Measurements from ENCODE around the gene AMPH.
A peak's percentile ranks its signal among the peaks of the same experiment; 100 is the strongest.
"Not testable (repeated sequence)": the region's sequence is repeated elsewhere in the genome, so short reads cannot be mapped to it uniquely, and the experiment has no call there.

Gene AMPH

DNA sequence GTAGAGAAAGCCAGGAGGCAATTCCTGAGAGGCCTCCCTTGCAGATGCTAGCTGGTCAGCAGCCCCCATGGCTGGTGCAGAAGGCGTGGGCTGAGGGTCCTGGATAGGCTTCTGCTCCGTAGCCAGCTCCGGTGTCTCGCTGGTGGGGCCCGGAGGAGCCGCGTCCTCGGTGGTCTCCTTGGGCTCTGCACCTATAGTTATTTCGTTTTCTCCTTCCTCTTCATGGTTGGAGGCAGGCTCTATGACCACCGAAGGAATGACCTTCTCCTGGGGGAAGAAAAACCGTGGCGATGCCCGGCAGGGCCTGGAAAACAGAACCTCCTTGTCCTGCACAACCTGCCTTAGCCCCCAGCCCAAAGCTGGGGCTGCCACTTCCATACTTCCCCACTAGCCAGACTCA lies 239.4 kb downstream of the AMPH start:
- DNase-seq: no peak

DNA sequence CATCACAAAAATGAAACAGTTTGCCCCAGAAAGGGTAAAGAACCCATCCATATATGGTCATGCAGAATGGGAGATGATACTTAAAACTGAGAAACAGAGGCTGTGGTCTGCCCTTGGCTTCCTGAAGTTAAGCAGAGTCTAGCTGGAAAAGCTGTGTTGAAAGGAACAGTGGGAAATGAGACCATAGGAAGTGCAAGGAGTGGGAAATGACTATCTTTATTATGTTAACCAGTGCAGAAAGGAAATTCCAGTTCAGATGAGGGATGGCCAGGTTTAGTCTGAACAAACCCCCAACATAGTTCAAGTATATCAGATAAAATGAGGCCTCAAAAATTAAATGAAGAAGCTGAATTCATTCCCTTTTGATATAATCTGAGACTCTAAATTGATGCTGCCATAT lies 245.5 kb downstream of the AMPH start:
- no peak for DNase-seq

DNA sequence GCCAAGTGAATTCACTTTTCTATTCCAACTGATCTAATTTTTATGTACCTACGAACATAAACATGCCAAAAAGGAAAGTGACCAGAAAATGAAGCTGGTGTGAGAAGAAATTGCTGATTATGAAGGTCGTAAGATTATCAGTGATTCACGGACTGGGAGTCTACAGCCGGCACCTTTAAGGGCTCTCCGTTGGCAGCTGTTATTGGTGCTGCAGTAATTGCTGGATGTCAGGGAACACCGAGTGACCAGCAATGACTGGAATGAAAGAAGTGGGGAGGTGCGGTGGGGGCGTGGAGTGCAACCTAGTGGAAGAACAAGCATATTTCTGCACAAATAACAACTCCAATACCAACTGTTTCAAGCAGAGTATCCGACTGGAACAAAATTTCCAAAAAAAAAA lies 247.9 kb downstream of the AMPH start:
- DNase-seq: no peak

DNA sequence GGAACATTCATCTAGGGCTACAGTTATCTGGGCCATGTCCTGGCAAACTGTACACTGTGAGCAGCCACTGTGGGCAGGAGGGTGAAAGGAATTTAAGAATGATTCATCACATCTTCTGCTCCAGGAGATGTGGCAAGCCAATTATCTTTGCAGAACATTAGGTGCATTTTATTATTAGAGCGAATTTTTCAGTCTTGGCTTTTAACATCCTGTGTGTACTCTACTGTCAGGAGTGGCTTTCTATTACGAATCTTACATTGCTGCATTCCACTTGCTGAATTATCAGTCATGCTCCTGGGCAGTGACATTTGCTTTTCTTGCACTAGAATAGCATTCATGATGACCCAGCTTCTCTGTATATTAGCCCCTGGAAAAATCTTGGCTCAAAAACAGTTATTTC lies 248.5 kb downstream of the AMPH start:
- DNase-seq: no peak

DNA sequence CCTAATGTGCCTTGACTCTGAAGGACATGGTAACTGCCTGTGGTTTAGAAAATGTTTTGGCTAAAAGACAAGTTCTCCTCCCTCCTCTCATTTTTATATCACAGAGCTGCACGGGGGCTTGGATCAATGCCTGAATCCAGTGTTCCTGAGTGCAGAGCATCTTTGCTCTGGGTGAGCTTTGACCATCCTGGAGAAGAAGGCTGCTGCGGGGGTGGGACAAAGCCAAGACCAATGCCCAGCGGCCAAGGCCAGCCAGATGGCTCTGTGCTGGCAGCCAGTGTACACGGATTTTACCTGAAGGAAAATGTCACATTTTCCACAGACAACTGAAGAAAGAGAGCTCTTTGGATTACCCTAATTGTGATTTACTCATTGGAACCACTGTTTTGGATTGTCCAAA lies 255.7 kb downstream of the AMPH start:
- no peak for DNase-seq

DNA sequence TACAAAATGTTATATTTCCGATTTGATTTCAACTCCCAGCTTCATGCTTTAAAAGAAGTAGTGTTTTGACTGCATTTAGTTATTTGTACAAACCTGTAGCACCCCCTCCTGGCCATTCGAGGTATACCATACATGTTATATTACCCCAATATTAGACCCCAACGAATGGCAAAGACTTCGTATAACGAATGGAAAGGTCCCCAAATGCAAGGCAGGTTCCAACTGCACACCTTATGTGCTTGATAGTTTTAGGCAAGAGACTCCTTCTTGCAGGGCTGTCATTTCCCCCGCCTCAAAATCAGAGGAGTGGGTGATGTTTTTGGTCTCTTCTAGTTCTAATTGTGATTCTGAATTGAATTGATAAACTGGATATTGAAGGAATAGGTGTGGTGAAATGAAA lies 256.7 kb downstream of the AMPH start:
- peak in 1 of 2 experiments; percentile 39 for DNase-seq

DNA sequence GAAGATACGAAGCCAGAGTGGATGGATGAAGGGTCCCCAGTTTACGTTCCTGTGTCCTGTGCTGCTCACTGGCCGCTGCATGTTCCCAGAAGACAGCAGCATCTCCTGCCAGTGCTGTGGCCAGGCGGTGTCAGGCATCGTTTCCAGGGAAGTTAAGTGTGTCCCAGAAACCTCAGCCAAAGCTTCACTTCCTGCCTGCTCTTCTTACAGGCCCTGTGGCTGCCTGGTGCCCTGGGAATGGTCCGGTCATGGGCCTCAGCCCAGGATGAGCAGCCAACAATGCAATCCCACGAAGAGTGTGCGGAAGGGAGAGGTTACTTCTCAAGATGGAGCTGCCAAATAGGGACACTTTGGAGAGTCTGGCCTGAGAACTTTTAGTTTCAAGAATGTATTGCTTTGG lies 258.0 kb downstream of the AMPH start:
- no peak for DNase-seq

DNA sequence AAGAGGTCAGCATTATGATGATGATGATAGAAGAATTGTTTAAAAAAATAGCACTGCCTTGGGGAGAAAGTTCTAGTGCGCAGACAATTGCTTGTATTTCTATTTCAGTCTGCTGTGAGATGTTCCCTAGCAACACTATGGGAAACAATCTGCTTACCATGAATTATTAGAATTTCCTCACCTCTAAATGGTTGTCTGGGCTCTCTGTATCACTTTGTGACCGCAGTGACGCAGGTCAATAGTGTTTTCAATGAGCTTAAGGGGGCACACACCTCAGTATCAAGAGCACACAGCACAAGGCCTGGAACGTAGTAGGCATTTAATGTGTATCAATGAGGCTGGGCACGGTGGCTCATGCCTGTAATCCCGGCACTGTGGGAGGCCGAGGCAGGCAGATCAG lies 258.9 kb downstream of the AMPH start:
- no peak for DNase-seq

DNA sequence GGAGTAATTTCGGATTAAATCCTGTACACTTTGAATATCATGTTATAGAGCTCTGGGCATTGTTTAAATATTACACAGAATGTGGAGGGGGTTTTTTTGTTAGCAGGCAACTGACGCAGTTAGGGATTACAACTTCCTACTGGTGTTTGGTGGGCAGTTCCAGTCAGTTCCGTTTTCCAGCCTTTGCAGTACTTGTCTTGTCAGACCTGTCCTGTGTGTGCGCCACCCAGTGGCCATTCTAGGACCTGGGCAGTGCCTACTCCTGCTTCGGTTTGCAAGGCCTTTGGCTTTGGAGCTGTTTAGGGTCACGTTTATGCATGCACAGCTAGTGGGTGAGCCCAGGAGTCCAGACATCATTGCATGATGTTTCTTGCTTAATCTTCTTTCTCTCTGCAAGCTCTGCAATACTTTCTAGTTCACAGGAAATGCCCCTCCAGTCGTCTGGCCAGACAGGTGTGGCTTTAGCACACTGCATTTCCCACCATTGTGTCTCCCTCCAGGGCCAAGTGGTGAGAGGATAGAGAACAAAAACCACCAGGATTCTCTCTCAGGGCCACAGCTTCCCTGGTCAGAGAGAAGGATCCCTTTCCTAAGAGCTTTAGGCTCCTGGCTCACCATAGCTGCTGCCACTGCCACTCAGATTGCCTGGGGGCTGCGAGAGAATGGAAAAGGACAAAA lies 261.2 kb downstream of the AMPH start:
- DNase-seq: peak; percentile 46 to 79

DNA sequence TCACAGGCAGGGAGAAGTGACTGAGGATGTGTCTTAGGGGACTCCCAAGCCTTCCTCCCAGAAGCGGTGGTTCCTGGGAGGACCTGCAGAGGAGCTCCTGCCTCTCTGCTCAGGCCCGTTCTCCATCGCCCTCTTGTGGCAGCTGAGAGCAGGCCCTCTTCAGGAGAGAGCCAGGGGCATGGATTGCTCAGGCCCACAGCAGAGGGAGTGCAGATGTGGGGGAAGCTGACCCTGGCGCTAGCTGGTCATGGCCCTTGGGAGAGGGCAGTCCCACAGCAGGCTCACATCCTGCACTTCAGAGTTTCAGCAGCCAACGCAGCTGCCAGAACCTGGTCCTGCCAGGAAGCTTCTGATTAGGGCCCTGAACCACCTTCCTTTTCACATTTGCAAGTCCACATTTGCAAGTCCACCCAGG lies 263.0 kb downstream of the AMPH start:
- peak; percentile 17 to 71 for DNase-seq

DNA sequence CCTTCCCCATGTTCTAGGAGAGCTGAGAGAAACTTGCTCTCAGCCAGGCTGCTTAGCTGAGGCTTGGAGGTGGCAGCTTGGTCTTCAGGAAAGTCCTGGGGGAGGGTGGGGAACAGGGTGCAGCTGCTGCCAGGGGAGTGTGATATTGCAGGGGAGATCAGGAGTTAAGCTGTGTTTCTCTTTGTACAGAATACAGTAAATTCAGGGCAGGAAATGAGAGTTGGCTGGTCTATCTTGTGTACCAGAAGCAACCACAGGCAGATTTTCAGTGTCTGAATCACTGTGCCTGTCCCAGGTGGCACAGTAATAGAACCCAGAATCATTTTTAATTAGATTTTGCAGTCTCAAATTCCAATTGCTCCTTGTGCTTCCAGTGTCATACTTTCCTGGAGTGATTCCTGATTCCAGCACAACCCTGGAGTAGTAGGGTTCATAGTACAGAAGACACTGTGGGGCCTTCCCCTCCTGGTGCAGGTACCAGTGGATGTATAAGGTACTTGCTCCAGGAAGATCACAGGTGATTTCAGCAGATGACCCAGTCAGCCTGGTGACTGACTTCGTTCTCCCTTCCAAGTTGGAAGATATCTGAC lies 263.8 kb downstream of the AMPH start:
- DNase-seq: no peak

DNA sequence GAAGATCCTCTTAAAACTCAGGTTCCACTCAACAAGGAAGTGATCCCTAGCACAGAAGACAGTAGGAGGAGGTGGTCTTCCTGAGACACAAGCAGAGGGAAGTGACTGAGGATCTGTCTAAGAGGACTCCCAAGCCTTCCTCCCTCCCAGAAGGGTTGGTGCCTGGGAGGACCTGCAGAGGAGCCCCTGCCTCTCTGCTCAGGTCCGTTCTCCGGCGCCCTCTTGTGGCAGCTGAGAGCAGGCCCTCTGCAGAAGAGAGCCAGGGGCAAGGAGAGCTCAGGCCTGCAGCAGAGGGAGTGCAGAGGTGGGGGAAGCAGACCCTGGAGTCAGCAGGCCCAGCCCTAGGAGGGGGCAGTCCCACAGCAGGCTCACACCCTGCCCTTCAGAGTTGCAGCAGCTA lies 267.8 kb downstream of the AMPH start:
- peak; percentile 13 to 27 for DNase-seq

DNA sequence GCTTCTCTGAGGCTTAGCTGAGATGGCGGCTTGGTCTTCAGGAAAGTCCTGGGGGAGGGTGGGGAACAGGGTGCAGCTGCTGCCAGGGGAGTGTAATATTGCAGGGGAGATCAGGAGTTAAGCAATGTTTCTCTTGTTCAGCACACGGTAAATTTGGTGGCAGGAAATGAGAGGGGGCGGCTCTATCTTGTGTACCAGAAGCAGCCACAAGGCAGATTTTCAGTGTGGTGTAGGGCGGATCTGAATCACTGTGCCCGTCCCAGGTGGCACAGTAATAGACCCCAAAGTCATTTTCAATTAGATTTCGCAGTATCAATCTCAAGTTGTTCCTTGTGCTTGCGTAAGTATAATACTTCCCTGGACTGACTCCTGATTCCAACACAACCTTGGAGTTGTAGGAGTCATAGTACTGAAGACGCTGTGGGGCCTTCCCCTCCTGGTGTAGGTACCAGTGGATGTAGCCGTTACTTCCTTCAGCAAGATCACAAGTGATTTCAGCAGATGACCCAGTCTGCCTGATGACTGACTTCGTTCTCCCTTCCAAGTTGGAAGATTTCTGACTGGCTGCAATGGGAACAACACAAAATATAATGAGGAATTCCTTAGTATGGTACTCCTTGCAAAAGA lies 268.4 kb downstream of the AMPH start:
- DNase-seq: not testable (repeated sequence)

DNA sequence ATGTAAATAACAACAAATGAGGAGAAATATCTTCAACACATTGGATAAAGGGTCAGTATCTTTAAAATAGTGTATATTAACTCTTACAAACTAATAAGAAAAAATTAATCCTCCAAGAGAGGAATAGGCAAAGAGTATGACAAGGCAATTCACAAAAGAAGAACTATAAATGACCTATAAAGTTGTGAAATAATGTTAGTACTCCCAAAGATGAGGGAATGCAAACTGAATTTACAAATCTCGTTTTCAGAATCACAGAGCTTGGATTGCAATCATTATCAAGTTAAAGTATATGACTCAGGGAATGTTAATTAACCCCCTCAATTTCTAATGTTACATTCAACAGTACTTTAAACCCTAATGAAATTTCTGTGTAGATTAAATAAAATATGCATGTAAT lies 270.4 kb downstream of the AMPH start:
- DNase-seq: no peak

DNA sequence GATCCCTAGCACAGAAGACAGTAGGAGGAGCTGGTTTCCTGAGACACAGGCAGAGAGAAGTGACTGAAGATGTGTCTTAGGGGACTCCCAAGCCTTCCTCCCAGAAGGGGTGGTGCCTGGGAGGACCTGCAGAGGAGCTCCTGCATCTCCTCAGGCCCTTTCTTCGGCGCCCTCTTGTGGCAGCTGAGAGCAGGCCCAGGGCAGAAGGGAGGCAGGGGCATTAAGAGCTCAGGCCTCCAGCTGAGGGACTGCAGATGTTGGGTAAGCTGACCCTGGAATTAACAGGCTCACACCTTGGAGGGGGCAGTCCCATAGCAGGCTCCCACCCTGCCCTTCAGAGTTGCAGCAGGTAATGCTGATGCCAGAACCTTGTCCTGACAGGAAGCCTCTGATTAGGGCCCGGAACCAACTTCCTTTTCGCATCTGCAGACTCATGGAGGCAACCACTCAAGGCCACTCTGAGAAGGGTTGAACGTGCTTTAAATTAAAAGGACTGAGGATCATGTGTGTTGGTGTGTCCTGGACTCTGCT lies 272.0 kb downstream of the AMPH start:
- DNase-seq: not testable (repeated sequence)

DNA sequence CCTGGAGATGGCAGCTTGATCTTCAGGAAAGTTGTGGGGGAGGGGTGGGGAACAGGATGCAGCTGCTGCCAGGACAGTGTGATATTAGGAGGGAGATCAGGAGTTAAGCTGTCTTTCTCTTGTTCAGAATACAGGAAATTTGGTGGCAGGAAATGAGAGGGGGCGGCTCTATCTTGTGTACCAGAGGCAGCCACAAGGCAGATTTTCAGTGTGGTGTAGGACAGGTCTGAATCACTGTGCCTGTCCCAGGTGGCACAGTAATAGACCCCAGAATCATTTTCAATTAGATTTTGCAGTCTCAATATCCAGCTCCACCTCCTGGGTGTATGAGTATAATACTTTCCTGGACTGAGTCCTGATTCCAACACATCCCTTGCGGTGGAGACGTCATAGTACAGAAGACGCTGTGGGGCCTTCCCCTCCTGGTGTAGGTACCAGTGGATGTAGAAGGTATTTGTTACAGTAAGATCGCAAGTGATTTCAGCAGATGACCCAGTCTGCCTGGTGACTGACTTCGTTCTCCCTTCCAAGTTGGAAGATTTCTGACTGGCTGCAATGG lies 272.8 kb downstream of the AMPH start:
- peak in 1 of 2 experiments; percentile 21 for DNase-seq

DNA sequence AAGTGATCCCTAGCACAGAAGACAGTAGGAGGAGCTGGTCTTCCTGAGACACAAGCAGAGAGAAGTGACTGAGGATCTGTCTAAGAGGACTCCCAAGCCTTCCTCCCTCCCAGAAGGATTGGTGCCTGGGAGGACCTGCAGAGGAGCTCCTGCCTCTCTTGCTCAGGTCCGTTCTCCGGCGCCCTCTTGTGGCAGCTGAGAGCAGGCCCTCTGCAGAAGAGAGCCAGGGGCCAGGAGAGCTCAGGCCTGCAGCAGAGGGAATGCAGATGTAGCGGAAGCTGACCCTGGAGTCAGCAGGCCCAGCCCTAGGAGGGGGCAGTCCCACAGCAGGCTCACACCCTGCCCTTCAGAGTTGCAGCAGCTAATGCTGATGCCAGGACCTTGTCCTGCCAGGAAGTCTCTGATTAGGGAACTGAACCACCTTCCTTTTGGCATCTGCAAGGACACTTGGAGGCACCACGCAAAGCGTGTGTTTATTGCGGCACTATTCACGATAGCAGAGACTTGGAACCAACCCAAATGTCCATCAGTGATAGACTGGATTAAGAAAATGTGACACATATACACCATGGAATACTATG lies 276.8 kb downstream of the AMPH start:
- DNase-seq: peak in 1 of 2 experiments; percentile 35

DNA sequence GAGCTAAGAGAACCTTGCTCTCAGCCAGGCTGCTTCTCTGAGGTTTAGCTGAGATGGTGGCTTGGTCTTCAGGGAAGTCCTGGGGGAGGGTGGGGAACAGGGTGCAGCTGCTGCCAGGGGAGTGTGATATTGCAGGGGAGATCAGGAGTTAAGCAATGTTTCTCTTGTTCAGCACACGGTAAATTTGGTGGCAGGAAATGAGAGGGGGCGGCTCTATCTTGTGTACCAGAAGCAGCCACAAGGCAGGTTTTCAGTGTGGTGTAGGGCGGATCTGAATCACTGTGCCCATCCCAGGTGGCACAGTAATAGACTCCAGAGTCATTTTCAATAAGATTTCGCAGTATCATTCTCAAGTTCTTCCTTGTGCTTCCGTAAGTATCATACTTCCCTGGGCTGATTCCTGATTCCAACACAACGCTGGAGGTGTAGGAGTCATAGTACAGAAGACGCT lies 277.7 kb downstream of the AMPH start:
- not testable (repeated sequence) for DNase-seq

DNA sequence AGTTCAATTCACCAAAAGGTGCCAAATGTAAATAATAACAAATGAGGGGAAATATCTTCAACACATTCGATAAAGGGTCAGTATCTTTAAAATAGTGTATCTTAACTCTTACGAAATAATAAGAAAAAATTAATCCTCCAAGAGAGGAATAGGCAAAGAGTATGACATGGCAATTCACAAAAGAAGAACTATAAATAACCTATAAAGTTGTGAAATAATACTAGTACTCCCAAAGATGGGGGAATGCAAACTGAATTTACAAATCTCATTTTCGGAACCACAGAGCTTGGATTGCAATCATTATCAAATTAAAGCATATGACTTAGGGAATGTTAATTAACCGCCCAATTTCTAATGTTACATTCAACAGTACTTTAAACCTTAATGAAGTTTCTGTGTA lies 279.6 kb downstream of the AMPH start:
- DNase-seq: no peak

DNA sequence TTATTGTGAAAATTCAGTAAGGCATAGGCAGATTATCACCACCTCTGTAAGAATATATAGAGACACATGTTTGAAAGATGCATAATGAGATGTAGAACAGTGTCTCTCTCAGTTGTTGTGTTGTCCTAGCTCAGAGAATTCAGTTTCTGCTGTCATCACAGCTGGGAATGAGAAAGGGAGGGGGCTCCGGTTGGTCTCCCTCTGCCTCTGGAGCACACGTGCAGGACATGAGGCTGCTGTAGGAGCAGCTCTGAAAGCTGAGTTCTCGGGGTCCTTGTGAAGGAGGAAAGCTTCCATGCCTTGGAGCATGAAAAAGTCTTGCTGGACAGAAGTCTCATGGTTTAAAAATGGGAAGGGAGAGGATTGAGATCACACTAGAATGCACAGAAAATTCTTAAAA lies 280.4 kb downstream of the AMPH start:
- DNase-seq: not testable (repeated sequence)

DNA sequence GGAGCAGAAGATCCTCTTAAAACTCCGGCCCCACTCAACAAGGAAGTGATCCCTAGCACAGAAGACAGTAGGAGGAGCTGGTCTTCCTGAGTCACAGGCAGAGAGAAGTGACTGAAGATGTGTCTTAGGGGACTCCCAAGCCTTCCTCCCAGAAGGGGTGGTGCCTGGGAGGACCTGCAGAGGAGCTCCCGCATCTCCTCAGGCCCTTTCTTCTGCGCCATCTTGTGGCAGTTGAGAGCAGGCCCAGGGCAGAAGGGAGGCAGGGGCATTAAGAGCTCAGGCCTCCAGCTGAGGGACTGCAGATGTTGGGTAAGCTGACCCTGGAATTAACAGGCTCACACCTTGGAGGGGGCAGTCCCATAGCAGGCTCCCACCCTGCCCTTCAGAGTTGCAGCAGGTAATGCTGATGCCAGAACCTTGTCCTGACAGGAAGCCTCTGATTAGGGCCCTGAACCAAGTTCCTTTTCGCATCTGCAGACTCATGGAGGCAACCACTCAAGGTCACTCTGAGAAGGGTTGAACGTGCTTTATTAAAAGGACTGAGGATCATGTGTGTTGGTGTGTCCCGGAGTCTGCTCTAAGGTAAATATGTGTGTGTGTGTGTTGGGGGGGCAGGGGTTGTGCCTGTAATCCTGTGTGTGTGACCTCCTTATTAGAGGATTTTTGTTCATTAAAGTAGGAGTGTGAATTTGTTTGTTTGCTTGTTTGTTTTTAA lies 281.1 kb downstream of the AMPH start:
- peak in 1 of 2 experiments; percentile 39 for DNase-seq

DNA sequence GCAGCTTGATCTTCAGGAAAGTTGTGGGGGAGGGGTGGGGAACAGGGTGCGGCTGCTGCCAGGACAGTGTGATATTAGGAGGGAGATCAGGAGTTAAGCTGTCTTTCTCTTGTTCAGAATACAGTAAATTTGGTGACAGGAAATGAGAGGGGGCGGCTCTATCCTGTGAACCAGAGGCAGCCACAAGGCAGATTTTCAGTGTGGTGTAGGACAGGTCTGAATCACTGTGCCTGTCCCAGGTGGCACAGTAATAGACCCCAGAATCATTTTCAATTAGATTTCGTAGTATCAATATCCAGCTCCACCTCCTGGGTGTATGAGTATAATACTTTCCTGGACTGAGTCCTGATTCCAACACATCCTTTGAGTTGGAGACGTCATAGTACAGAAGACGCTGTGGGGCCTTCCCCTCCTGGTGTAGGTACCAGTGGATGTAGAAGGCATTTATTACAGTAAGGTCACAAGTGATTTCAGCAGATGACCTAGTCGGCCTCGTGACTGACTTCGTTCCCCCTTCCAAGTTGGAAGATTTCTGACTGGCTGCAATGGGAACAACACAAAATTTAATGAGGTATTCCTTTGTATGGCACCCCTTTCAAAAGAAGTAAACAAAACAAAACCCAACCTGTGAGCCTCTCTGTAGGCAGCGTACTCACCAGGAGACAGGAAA lies 281.9 kb downstream of the AMPH start:
- not testable (repeated sequence) for DNase-seq

Data from NCI-H524 (cell line).